ENCODE measurements around the gene DCDC1.
A peak's percentile ranks its signal among the peaks of the same experiment; 100 is the strongest.

DCDC1 gene

GRCh38 chr11:30926130-30926529, 443.4 kb downstream of the DCDC1 start:
- no peak overlapping the region for H3K27ac ChIP-seq
- no peak for TF ChIP-seq CTCF (IDR thresholded peaks at IDR 0.05)

GRCh38 chr11:30921811-30922210, 447.7 kb downstream of the DCDC1 start:
- no peak overlapping the region for H3K4me3 ChIP-seq
- DNase-seq (ENCODE audit: low spot score): no peak
- TF ChIP-seq CTCF (IDR thresholded peaks at IDR 0.05): no peak
- H3K27ac ChIP-seq: no peak overlapping the region

More at GRCh38 chr11:30926130-30926529, 443.4 kb downstream of the DCDC1 start:
- no peak overlapping the region for H3K4me3 ChIP-seq
- DNase-seq (ENCODE audit: low spot score): no peak

GRCh38 chr11:30919389-30920152, 450.0 kb downstream of the DCDC1 start:
- DNase-seq (ENCODE audit: low spot score): no peak
- H3K27ac ChIP-seq: no peak overlapping the region
- H3K4me3 ChIP-seq: no peak overlapping the region
- no peak for TF ChIP-seq CTCF (IDR thresholded peaks at IDR 0.05)

- no peak for DNase-seq (ENCODE audit: low spot score)
- H3K27ac ChIP-seq: no peak overlapping the region
- TF ChIP-seq CTCF (IDR thresholded peaks at IDR 0.05): peak; percentile 47
- H3K4me3 ChIP-seq: no peak overlapping the region
Observed at GRCh38 chr11:30917859-30918478, 451.6 kb downstream of the DCDC1 start.

GRCh38 chr11:30917266-30917665, 452.3 kb downstream of the DCDC1 start:
- TF ChIP-seq CTCF (IDR thresholded peaks at IDR 0.05): no peak
- no peak overlapping the region for H3K27ac ChIP-seq
- H3K4me3 ChIP-seq: no peak overlapping the region
- DNase-seq (ENCODE audit: low spot score): no peak

- H3K27ac ChIP-seq: no peak overlapping the region
- no peak for DNase-seq (ENCODE audit: low spot score)
- no peak for TF ChIP-seq CTCF (IDR thresholded peaks at IDR 0.05)
- no peak overlapping the region for H3K4me3 ChIP-seq
Observed at GRCh38 chr11:30916764-30917163, 452.8 kb downstream of the DCDC1 start.

All from coronary artery (tissue), 2 donors.